Upper lobe of left lung (tissue), 6 donors: ENCODE data around the gene SPDYE16. TPM values are rescaled to one million over a fixed set of nuclear protein-coding genes. Genes with fewer than 3 reads are reported as not detected.
"Not testable (repeated sequence)": the region's sequence is repeated elsewhere in the genome, so short reads cannot be mapped to it uniquely, and the experiment has no call there.

Experiments used
- ATAC-seq, 2 donors: fragments of 200-7000 bp; cut with Tn5 transposase; one replicate each; pipeline ENCODE4 v1.9.1; 2022; ENCODE audit warnings: mild to moderate bottlenecking in 2 of 2, moderate library complexity in 2 of 2; ENCODE audit not compliant: low FRiP score in 2 of 2
- DNase-seq, 2 donors: peaks; one replicate each; pipeline ENCODE4 v3.0.0-alpha.2; 2019 to 2020
- H3K27ac ChIP-seq, 4 donors: fragments of 200-600 bp; sonication (generic); one replicate each; pipeline ENCODE4 v1.5.1; 2016 to 2019
- H3K27me3 ChIP-seq, 4 donors: fragments of 200-600 bp; sonication (generic); one replicate each; pipeline ENCODE4 v1.5.1; 2017 to 2019
- H3K36me3 ChIP-seq, 4 donors: fragments of 200-600 bp; sonication (generic); one replicate each; pipeline ENCODE4 v1.5.1; 2016 to 2019
- H3K4me1 ChIP-seq, 4 donors: fragments of 200-600 bp; sonication (generic); one replicate each; pipeline ENCODE4 v1.5.1; 2018 to 2019
- H3K4me3 ChIP-seq, 4 donors: fragments of 200-600 bp; sonication (generic); one replicate each; pipeline ENCODE4 v1.5.1; 2017 to 2019; ENCODE audit warnings: mild to moderate bottlenecking in 2 of 4, moderate library complexity in 1 of 4
- H3K9me3 ChIP-seq, 4 donors: fragments of 200-600 bp; sonication (generic); one replicate each; pipeline ENCODE4 v1.5.1; 2018 to 2019
- POLR2AphosphoS5 ChIP-seq, 2 donors: sonication (generic); formaldehyde crosslinking; IDR thresholded peaks; one replicate each; pipeline ENCODE4 v1.5.1; 2017; ENCODE audit warnings: antibody characterized with exemption in 2 of 2
- WGBS, 2 donors: methylation state at CpG; one replicate each; pipeline ENCODE4 v1.1.5; 2017 to 2018; 5-methylcytosine and 5-hydroxymethylcytosine counted together
- total RNA-seq, 6 donors: library from RNA; depleted of rRNA in 4 of 6; stranded (reverse); fragments of >200 nt in 4 of 6; gene quantifications; one replicate each; pipeline versions ENCODE4 v1.1.0 to v1.2.1, GENCODE V29; 2016 to 2021
- donor health status: DM: no; HTN: no; CAD: no; lungs with moderate emphysema.
- donor health status: DM: no; HTN: yes; CAD: no; lungs with severe emphysema.

Gene SPDYE16
- total RNA-seq = 1 to 10 TPM in 2 of 6 donors, under 1 TPM in 2, not detected in 2; 0.24 to 1.2 (median 0.67) TPM

GRCh38 chr7:76543197-76543596, at the start of gene SPDYE16:
SPDYE16 (minus strand) TSS chr7:76543297; CDS start chr7:76541459, 1,838 bp downstream.
- not testable (repeated sequence) for H3K27me3 ChIP-seq, DNase-seq, H3K9me3 ChIP-seq, H3K4me3 ChIP-seq, H3K36me3 ChIP-seq, H3K27ac ChIP-seq, H3K4me1 ChIP-seq, ATAC-seq
- no CpG with 5 or more reads among the region's 8 CpGs for WGBS, 2 donors

- 34 to 40% methylated on average over 2 of the region's 2 CpGs for WGBS, 2 donors
- peak in 1 of 2 donors; percentile 56 for ATAC-seq
- not testable (repeated sequence) for H3K9me3 ChIP-seq
Measured at GRCh38 chr7:76592694-76593093, 49.6 kb upstream of the SPDYE16 start.

GRCh38 chr7:76591602-76592304, 48.7 kb upstream of the SPDYE16 start:
- not testable (repeated sequence) for ATAC-seq, H3K36me3 ChIP-seq, H3K4me3 ChIP-seq, H3K9me3 ChIP-seq, H3K27me3 ChIP-seq, DNase-seq
- WGBS, 2 donors = 50 to 100% methylated on average over 1 to 2 of the region's 2 CpGs
- Histone ChIP-seq H3K4me1 (peaks cover 10 to 24% (median 14%) of the 10 kb centered on the region in 4 donors), H3K27ac (peak overlapping the region in 1 of 4 donors; percentile 35)

More at GRCh38 chr7:76592694-76593093, 49.6 kb upstream of the SPDYE16 start:
- not testable (repeated sequence) for DNase-seq, H3K36me3 ChIP-seq, H3K27me3 ChIP-seq, H3K4me3 ChIP-seq, H3K27ac ChIP-seq
- peaks cover 6 to 19% (median 13%) of the 10 kb centered on the region in 4 donors for H3K4me1 ChIP-seq

GRCh38 chr7:76591033-76591432, 47.9 kb upstream of the SPDYE16 start:
- peaks cover 11 to 28% (median 17%) of the 10 kb centered on the region in 4 donors for H3K4me1 ChIP-seq
- not testable (repeated sequence) for H3K36me3 ChIP-seq, ATAC-seq, H3K27ac ChIP-seq, H3K9me3 ChIP-seq, H3K4me3 ChIP-seq, H3K27me3 ChIP-seq, DNase-seq
- 100% methylated on average over 2 of the region's 3 CpGs for WGBS, 2 donors

GRCh38 chr7:76588586-76588985, 45.5 kb upstream of the SPDYE16 start:
- Histone ChIP-seq H3K4me1 (peaks cover 18 to 34% (median 23%) of the 10 kb centered on the region in 4 donors), H3K27ac (peak overlapping the region in 2 of 4 donors; percentile 7 to 68)
- 25% methylated on average over 1 of the region's 1 CpG; no CpG with 5 or more reads in 1 of the 2 donors for WGBS, 2 donors

GRCh38 chr7:76586585-76587315, 43.7 kb upstream of the SPDYE16 start:
- not testable (repeated sequence) for ATAC-seq, DNase-seq, H3K36me3 ChIP-seq, H3K9me3 ChIP-seq, H3K4me3 ChIP-seq, H3K27me3 ChIP-seq
- WGBS, 2 donors = 74 to 95% methylated on average over 2 of the region's 2 CpGs
- H3K4me1 ChIP-seq = peaks cover 23 to 39% (median 29%) of the 10 kb centered on the region in 4 donors
- peak overlapping the region in 2 of 4 donors; percentile 3 to 33 for H3K27ac ChIP-seq

More at GRCh38 chr7:76588586-76588985, 45.5 kb upstream of the SPDYE16 start:
- H3K27me3 ChIP-seq, DNase-seq, H3K36me3 ChIP-seq, H3K9me3 ChIP-seq, H3K4me3 ChIP-seq: not testable (repeated sequence)
- peak in 1 of 2 donors; percentile 19 for ATAC-seq

GRCh38 chr7:76583636-76584281, 40.7 kb upstream of the SPDYE16 start:
- Histone ChIP-seq H3K27ac (peak overlapping the region; percentile 32 to 76 (median 71)), H3K4me1 (peaks cover 23 to 35% (median 25%) of the 10 kb centered on the region in 4 donors)
- not testable (repeated sequence) for H3K27me3 ChIP-seq, DNase-seq, H3K4me3 ChIP-seq, H3K36me3 ChIP-seq, H3K9me3 ChIP-seq
- WGBS, 2 donors = 17 to 31% methylated on average over 4 to 5 of the region's 5 CpGs
- peak in 1 of 2 donors; percentile 68 for ATAC-seq

- peak; percentile 98 to 99 for ATAC-seq
- H3K27me3 ChIP-seq, H3K36me3 ChIP-seq, H3K4me3 ChIP-seq, H3K9me3 ChIP-seq: not testable (repeated sequence)
- TF ChIP-seq POLR2AphosphoS5 (IDR thresholded peaks at IDR 0.05) = peak; percentile 34 to 53
- 19 to 22% methylated on average over 2 of the region's 2 CpGs for WGBS, 2 donors
- peak in 1 of 2 donors; percentile 89 for DNase-seq
- Histone ChIP-seq H3K4me1 (peaks cover 19 to 31% (median 22%) of the 10 kb centered on the region in 4 donors), H3K27ac (peak overlapping the region; percentile 32 to 76 (median 71))
Measured at GRCh38 chr7:76582848-76583631, 39.9 kb upstream of the SPDYE16 start.

GRCh38 chr7:76575919-76576655, 33.0 kb upstream of the SPDYE16 start:
- not testable (repeated sequence) for H3K9me3 ChIP-seq, H3K36me3 ChIP-seq, H3K27me3 ChIP-seq, H3K27ac ChIP-seq, DNase-seq, H3K4me1 ChIP-seq, H3K4me3 ChIP-seq
- peak in 1 of 2 donors; percentile 56 for ATAC-seq
- WGBS, 2 donors = 54 to 60% methylated on average over 3 of the region's 3 CpGs

GRCh38 chr7:76575431-76575830, 32.3 kb upstream of the SPDYE16 start:
- not testable (repeated sequence) for H3K4me1 ChIP-seq, H3K36me3 ChIP-seq, H3K27ac ChIP-seq, H3K27me3 ChIP-seq, DNase-seq, H3K9me3 ChIP-seq, H3K4me3 ChIP-seq
- ATAC-seq = peak; percentile 16 to 26
- 68 to 95% methylated on average over 1 of the region's 2 CpGs for WGBS, 2 donors

- 90 to 96% methylated on average over 3 of the region's 3 CpGs for WGBS, 2 donors
- not testable (repeated sequence) for ATAC-seq, DNase-seq
Measured at GRCh38 chr7:76572296-76572695, 29.2 kb upstream of the SPDYE16 start.

More at GRCh38 chr7:76572296-76572695, 29.2 kb upstream of the SPDYE16 start:
- H3K27ac ChIP-seq, H3K9me3 ChIP-seq, H3K4me1 ChIP-seq, H3K4me3 ChIP-seq, H3K27me3 ChIP-seq, H3K36me3 ChIP-seq: not testable (repeated sequence)
